Measurements from ENCODE around the gene PUM2.
A peak's percentile ranks its signal among the peaks of the same experiment; 100 is the strongest.

GRCh38 chr2:20247084-20247483 lies 103.6 kb downstream of the PUM2 start:
- TF ChIP-seq EZH2phosphoT487 (IDR thresholded peaks at IDR 0.05; ENCODE audit: borderline replicate concordance) (no peak), EZH2 (IDR thresholded peaks at IDR 0.05) (no peak), EGR1 (IDR thresholded peaks at IDR 0.05; ENCODE audit: low read depth) (no peak), CTCF (IDR thresholded peaks at IDR 0.05 in 2 of 3, conservative IDR thresholded peaks at IDR 0.05 in 1 of 3; ENCODE audit: borderline replicate concordance in 1 of 3, insufficient read depth in 1 of 3, low read depth in 2 of 3, low read length in 2 of 3) (no peak), MAX (IDR thresholded peaks at IDR 0.05) (no peak), POLR2AphosphoS5 (IDR thresholded peaks at IDR 0.05; ENCODE audit: low read depth, low read length) (peak; percentile 53; the same call in 1 of the 2 replicates)

Data from HCT116 (cell line).